Ascending aorta (tissue), 2 donors: ENCODE results near the gene PDSS2. TPM values are rescaled to one million over a fixed set of nuclear protein-coding genes. Genes with fewer than 3 reads are reported as not detected.

ENCODE experiments used
- DNase-seq, 2 donors: peaks; one replicate each; pipeline ENCODE4 v3.0.0-alpha.2; 2019; ENCODE audit warnings: low spot score in 2 of 2
- H3K27ac ChIP-seq, 2 donors: fragments of 200-600 bp; sonication (generic); one replicate each; pipeline ENCODE4 v1.5.1; 2016 to 2017; ENCODE audit warnings: mild to moderate bottlenecking in 1 of 2
- H3K27me3 ChIP-seq: fragments of 200-600 bp; sonication (generic); one replicate; pipeline ENCODE4 v1.5.1; 2017
- H3K36me3 ChIP-seq, 2 donors: fragments of 200-600 bp; sonication (generic); one replicate each; pipeline ENCODE4 v1.5.1; 2016
- H3K4me1 ChIP-seq, 2 donors: fragments of 200-600 bp; sonication (generic); one replicate each; pipeline ENCODE4 v1.5.1; 2016 to 2017; ENCODE audit warnings: mild to moderate bottlenecking in 1 of 2
- H3K4me3 ChIP-seq, 2 donors: fragments of 200-600 bp; sonication (generic); one replicate each; pipeline ENCODE4 v1.5.1; 2016 to 2017; ENCODE audit warnings: mild to moderate bottlenecking in 1 of 2
- H3K9me3 ChIP-seq, 2 donors: fragments of 200-600 bp; sonication (generic); one replicate each; pipeline ENCODE4 v1.5.1; 2016
- intact Hi-C: fragments of 100-400 bp; cut with DNase I; formaldehyde crosslinking; loops from one replicate; pipeline ENCODE4 v1.15.1; 2023
- total RNA-seq: library from RNA; depleted of rRNA; stranded (reverse); fragments of >200 nt; gene quantifications from one replicate; pipeline ENCODE4 v1.1.0, GENCODE V29; 2016
- TF ChIP-seq, protein P1 (sequence below), 3 experiments: fragments of 200-600 bp in 2 of 3; fragments of 450-650 bp in 1 of 3; sonication (generic) in 2 of 3; IDR thresholded peaks; one replicate each; pipeline ENCODE4 v1.5.1; 2016 to 2019; ENCODE audit warnings: antibody characterized with exemption in 3 of 3, mild to moderate bottlenecking in 1 of 3, moderate library complexity in 1 of 3

The PDSS2 gene
- total RNA-seq, 1 donor from 2014 or later, result 0.85 TPM

DNA sequence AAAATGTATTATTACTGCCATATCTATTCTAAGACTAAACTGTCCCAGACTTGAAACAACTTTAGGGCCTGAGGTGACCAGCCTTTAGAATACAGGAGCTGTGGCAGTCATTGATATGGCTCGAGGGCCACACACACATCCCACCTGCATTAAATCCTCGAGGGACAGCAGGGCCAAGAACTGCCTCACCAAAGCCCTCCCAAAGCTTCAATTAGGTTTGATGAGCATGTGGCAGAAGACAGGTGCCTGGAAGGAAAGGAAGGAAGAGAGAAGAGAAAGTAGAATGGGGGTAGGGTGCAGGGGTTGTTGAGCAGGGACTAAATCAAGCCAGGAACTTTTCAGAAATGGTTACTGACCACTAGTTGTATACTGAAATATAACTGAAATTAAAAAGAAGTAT is 115.0 kb downstream of the PDSS2 start:
- Histone ChIP-seq H3K9me3 (no peaks in the 10 kb centered on the region), H3K4me1 (peaks cover 0 to 7% of the 10 kb centered on the region in 2 donors), H3K36me3 (no peaks in the 10 kb centered on the region), H3K27ac (no peak overlapping the region), H3K4me3 (no peak overlapping the region), H3K27me3 (no peaks in the 10 kb centered on the region)
- TF ChIP-seq, protein P1, sequence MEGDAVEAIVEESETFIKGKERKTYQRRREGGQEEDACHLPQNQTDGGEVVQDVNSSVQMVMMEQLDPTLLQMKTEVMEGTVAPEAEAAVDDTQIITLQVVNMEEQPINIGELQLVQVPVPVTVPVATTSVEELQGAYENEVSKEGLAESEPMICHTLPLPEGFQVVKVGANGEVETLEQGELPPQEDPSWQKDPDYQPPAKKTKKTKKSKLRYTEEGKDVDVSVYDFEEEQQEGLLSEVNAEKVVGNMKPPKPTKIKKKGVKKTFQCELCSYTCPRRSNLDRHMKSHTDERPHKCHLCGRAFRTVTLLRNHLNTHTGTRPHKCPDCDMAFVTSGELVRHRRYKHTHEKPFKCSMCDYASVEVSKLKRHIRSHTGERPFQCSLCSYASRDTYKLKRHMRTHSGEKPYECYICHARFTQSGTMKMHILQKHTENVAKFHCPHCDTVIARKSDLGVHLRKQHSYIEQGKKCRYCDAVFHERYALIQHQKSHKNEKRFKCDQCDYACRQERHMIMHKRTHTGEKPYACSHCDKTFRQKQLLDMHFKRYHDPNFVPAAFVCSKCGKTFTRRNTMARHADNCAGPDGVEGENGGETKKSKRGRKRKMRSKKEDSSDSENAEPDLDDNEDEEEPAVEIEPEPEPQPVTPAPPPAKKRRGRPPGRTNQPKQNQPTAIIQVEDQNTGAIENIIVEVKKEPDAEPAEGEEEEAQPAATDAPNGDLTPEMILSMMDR (IDR thresholded peaks at IDR 0.05), result no peak
- DNase-seq, result no peak
- intact Hi-C loops, result no loop called here

DNA sequence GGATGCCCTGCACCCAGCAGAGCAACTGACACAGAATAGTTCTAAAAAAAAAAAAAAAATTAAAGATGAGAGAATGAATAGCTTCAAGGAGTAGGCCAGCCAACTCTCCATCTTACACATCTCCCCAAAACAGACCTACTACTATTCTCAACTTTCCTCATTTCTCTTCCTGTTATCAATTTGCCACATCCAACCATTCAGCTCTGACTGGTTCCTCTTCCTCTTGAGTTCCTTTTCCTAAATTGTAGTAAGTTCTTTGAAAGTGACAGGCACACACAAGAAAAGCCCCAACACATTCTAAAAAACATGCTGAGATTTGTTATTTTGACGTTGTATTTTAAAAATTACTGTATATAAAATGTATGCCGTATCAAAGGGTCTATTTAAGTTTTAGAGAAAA is 117.2 kb downstream of the PDSS2 start:
- Histone ChIP-seq H3K27me3 (no peaks in the 10 kb centered on the region), H3K4me3 (no peak overlapping the region), H3K4me1 (peaks cover 0 to 7% of the 10 kb centered on the region in 2 donors), H3K9me3 (no peaks in the 10 kb centered on the region), H3K27ac (no peak overlapping the region), H3K36me3 (no peaks in the 10 kb centered on the region)
- no peak for DNase-seq
- TF ChIP-seq, protein P1 (IDR thresholded peaks at IDR 0.05), result no peak
- intact Hi-C loops, result no loop called here

DNA sequence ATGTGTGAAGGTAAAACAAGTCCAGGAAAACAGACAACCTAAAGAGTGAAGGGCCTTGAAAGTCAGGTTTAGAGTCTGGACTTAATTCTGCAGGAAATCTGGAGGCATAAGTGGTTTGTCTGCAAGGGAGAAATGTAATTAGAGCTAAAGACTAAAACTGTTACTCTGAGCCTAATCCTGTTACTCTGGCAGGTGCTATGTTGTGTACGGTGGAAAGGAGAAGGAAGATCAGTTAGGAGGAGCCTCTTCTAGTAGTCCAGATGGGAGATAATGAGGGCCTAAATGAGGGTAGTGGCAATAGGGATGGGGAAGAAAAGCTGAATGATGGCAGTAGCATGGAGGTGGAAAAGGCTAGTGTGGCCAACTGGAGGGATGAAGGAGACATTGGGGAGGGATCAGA is 118.5 kb downstream of the PDSS2 start:
- TF ChIP-seq, protein P1 (IDR thresholded peaks at IDR 0.05), result no peak
- no peak for DNase-seq

GRCh38 chr6:107337191-107337741 is 122.1 kb downstream of the PDSS2 start:
- DNase-seq, result no peak
- no peak overlapping the region for H3K27ac ChIP-seq
- H3K4me1 ChIP-seq, result no peaks in the 10 kb centered on the region
- H3K36me3 ChIP-seq, result peaks cover 0 to 6% of the 10 kb centered on the region in 2 donors
- intact Hi-C loops, result no loop called here
- TF ChIP-seq, protein P1 (IDR thresholded peaks at IDR 0.05), result no peak
- H3K4me3 ChIP-seq, result no peak overlapping the region
- no peaks in the 10 kb centered on the region for H3K27me3 ChIP-seq
- H3K9me3 ChIP-seq, result no peaks in the 10 kb centered on the region

More for the DNA sequence above, 118.5 kb downstream of the PDSS2 start:
- H3K27ac ChIP-seq, result no peak overlapping the region
- no peaks in the 10 kb centered on the region for H3K27me3 ChIP-seq
- no peak overlapping the region for H3K4me3 ChIP-seq
- H3K36me3 ChIP-seq, result no peaks in the 10 kb centered on the region
- peaks cover 0 to 7% of the 10 kb centered on the region in 2 donors for H3K4me1 ChIP-seq
- intact Hi-C loops, result no loop called here
- no peaks in the 10 kb centered on the region for H3K9me3 ChIP-seq

DNA sequence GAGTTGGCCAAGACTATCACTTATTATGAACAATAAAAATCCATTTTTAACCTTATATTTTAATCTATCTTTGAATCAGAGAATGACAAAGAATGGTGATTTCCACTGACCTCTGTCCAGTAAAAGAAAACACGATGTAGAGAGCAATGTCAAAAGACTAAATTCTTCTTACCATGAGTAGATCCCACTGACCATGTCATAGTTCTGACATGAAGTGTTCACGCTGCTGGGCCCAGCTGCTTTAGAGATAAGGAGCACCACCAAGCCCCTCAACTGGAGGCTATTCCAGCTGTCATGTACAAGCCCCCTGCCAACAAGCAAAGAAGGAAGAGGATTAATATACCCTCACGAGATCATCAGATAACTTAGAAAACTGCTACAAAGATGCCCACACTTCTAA is 125.3 kb downstream of the PDSS2 start:
- Histone ChIP-seq H3K9me3 (no peaks in the 10 kb centered on the region), H3K4me3 (no peak overlapping the region), H3K27me3 (no peaks in the 10 kb centered on the region), H3K27ac (no peak overlapping the region), H3K4me1 (no peaks in the 10 kb centered on the region), H3K36me3 (peaks cover 0 to 6% of the 10 kb centered on the region in 2 donors)
- intact Hi-C loops, result no loop called here
- DNase-seq, result no peak
- TF ChIP-seq, protein P1 (IDR thresholded peaks at IDR 0.05), result no peak

GRCh38 chr6:107333491-107333890 is 125.9 kb downstream of the PDSS2 start:
- DNase-seq, result no peak
- Histone ChIP-seq H3K4me3 (no peak overlapping the region), H3K36me3 (peaks cover 0 to 6% of the 10 kb centered on the region in 2 donors), H3K9me3 (no peaks in the 10 kb centered on the region), H3K27me3 (no peaks in the 10 kb centered on the region), H3K4me1 (no peaks in the 10 kb centered on the region), H3K27ac (no peak overlapping the region)
- intact Hi-C loops, result no loop called here
- TF ChIP-seq, protein P1 (IDR thresholded peaks at IDR 0.05), result no peak
